GM12801 (cell line): ENCODE data around the gene DAB2IP.

Experiments used
- TF ChIP-seq, protein P1 (sequence below): IDR thresholded peaks from one replicate; pipeline ENCODE4 v1.5.1; 2011; ENCODE audit warnings: control low read depth; ENCODE audit not compliant: insufficient read length; ENCODE audit errors: extremely low read depth

The DAB2IP gene

DNA sequence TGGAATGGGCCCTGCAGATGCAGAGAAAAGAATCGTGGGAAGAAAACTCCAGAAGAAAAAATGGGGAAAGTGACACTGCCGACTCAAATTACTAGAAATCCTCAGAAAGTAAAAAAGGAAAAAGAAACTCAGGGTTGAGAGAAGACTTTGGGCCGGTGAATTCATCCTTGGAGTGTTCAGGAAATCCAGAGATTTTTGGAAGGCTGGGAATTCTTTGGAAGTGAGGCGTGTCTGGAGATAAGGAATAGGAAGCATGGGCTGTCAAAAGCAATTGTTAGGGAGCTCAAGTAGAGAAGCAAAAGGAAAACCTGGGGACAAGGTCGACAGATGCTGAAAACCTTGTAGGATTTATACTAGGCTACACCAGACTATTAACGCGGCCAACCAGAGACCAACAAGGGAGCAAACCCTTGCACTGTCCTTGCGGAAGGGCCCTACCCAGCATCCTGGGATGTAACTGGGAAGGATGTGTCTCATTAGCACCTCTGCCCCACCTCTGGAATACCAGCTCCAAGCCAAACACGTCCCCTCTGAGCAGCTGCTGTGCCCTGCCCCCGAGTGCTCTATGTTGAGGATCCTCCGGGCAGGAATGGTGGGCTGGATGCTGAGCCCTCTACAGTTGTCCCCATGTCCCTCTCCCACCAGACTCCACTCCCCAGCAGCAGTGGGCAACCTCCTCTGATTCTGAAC, 11.6 kb downstream of the DAB2IP start:
- TF ChIP-seq, protein P1, sequence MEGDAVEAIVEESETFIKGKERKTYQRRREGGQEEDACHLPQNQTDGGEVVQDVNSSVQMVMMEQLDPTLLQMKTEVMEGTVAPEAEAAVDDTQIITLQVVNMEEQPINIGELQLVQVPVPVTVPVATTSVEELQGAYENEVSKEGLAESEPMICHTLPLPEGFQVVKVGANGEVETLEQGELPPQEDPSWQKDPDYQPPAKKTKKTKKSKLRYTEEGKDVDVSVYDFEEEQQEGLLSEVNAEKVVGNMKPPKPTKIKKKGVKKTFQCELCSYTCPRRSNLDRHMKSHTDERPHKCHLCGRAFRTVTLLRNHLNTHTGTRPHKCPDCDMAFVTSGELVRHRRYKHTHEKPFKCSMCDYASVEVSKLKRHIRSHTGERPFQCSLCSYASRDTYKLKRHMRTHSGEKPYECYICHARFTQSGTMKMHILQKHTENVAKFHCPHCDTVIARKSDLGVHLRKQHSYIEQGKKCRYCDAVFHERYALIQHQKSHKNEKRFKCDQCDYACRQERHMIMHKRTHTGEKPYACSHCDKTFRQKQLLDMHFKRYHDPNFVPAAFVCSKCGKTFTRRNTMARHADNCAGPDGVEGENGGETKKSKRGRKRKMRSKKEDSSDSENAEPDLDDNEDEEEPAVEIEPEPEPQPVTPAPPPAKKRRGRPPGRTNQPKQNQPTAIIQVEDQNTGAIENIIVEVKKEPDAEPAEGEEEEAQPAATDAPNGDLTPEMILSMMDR: no peak

DNA sequence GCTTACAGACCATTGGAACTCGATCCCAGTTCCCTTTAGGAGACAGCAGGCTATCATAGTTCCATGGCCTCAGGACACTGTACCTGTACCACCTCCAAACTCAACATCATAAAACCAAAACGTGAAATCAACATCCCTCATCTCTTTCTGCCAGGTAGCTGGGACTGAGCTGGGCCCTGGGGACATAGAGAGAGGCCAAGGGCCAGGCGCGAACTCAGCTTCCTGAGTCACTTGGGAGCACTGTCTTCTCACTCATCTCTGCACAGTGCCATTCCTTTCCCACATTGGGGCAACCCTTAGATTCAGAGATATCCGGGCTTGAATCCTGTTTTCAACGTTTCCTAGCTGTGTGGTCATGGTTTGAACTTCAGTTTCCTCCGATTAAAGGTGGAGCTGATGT, 12.2 kb downstream of the DAB2IP start:
- TF ChIP-seq, protein P1: no peak

DNA sequence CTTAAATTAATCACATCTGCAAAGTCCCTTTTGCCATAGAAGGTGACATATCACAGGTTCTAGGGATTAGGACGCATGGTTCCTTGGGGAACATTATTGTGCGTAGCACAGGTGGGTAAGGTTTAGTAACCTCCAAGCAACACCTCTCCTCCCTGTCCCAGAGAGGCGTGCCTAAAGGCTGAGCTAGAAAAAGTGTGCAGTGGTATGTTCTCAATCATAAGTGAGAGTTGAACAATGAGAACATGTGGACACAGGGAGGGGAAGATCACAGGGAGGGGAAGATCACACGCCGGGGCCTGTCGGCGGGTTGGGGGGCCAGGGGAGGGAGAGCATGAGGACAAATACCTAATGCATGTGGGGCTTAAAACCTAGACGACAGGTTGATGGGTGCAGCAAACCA, 14.9 kb downstream of the DAB2IP start:
- TF ChIP-seq, protein P1: no peak

DNA sequence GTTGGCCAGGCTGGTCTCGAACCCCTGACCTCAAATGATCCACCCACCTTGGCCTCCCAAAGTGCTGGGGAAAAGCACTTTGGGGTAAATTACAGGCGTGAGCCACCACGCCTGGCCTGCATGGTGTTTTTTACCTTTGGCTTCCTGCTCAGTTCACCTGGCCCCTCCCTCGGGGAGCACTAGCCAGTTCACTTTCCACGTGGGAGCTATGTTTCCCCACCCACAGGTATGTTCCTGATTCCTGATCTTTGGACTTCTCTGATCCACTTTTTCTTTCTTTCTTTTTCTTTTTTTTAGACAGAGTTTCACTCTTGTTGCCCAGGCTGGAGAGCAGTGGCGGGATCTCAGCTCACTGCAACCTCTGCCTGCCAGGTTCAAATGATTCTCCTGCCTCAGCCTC, 15.8 kb downstream of the DAB2IP start:
- TF ChIP-seq, protein P1: no peak

DNA sequence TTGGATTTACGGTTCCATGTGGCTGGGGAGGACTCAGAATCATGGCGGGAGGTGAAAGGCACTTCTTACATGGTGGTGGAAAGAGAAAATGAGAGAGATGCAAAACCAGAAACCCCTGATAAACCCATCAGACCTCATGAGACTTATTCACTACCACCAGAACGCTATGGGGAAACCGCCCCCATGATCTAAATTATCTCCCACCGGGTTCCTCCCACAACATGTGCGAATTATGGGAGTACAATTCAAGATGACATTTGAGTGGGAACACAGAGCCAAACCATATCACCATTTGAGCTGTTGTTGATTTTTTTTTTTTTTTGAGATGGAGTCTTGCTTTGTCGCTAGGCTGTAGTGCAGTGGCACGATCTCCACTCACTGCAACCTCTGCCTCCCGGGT, 16.5 kb downstream of the DAB2IP start:
- TF ChIP-seq, protein P1: no peak

DNA sequence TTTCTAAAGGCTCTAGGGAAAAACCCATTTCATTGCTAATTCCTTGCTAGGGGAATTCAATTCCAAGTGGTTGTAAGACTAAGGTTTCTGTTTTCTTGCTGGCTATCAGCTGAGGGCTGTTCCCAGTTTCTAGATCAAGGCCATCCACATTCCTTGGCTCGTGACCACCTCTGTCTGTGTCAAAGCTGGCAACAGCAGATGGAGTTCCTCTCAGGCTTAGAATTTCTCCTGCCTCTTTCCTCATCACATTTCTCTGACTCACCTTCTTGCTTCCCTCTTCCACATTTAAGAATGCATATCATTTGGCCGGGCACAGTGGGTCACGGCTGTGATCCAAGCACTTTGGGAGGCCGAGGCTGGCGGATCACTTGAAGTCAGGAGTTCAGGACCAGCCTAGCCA, 19.0 kb downstream of the DAB2IP start:
- TF ChIP-seq, protein P1: no peak

DNA sequence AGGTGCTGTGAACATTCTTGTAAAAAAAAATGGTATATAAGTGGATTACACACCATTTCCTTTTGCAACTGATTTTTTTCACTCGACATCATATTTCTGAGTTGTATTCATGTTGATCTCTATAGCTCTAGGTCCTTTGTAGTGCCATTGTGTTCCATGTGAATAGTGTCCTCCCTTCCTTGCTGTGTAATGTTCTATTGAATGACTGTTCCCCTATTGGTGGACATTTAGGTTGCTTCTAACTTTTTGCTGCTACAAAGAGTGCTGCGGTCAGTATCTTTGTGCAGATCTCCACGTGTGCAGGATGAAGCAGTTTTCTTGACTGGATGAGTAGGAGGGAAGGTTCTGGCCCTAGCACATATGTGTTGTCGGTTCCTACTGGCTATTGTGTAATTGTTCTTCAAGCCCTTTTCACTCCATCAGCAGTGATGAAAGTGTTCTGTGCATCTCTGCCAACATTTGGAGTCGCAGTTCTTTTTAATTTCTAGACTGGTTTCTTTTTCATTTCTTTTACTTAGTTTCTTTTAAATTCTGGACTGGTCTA, 20.2 kb downstream of the DAB2IP start:
- TF ChIP-seq, protein P1: no peak

DNA sequence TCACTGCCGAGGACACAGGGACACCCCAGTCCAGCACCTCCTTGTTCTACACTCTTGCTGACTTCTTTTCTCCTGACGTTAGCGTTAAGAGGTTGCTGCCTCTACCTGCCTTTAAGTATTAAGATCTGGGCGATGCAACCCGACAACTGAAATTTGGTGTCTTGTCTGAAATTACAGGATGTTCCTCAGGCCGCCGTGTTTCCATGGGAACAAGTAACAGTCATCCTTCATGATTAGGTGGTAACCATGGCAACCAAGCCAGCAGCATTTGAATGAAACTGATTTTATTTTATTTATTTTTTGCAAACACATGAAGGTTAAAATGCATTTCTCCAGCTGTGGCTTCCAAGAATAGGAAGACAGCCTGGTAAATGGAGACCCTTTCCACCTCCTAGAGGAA, 20.8 kb downstream of the DAB2IP start:
- TF ChIP-seq, protein P1: no peak
